Activated CD4-positive, alpha-beta T cell treated with anti-CD3 and anti-CD28 coated beads for 4 hours (primary cell): Measurements from ENCODE around the gene ACP1.

Source experiments
- DNase-seq, 2 donors: peaks; one replicate each; pipeline ENCODE4 v3.0.0-alpha.2; 2020

The ACP1 gene

GRCh38 chr2:264493-265468 lies at the start of gene ACP1:
Gene ACP1 (plus strand): TSS chr2:264947. CDS start chr2:264965, 18 bp downstream.
- DNase-seq = peak; percentile 94 to 96

GRCh38 chr2:216068-216467 lies 48.7 kb upstream of the ACP1 start:
- DNase-seq = no peak

- no peak for DNase-seq
Measured at GRCh38 chr2:223451-223850, 41.3 kb upstream of the ACP1 start.

GRCh38 chr2:223971-224760 lies 40.6 kb upstream of the ACP1 start:
- DNase-seq = no peak

GRCh38 chr2:228115-228514 lies 36.6 kb upstream of the ACP1 start:
- DNase-seq = no peak

- no peak for DNase-seq
Measured at GRCh38 chr2:228518-229278, 36.0 kb upstream of the ACP1 start.

GRCh38 chr2:231521-232185 lies 33.1 kb upstream of the ACP1 start:
- no peak for DNase-seq

GRCh38 chr2:233030-233429 lies 31.7 kb upstream of the ACP1 start:
- DNase-seq = no peak

GRCh38 chr2:234421-234820 lies 30.3 kb upstream of the ACP1 start:
- DNase-seq = no peak

GRCh38 chr2:236993-237539 lies 27.7 kb upstream of the ACP1 start:
- no peak for DNase-seq

- DNase-seq = no peak
Measured at GRCh38 chr2:237878-238277, 26.9 kb upstream of the ACP1 start.

GRCh38 chr2:238431-238830 lies 26.3 kb upstream of the ACP1 start:
- no peak for DNase-seq

- DNase-seq = no peak
Measured at GRCh38 chr2:238869-239268, 25.9 kb upstream of the ACP1 start.

GRCh38 chr2:244547-244946 lies 20.2 kb upstream of the ACP1 start:
- DNase-seq = no peak

- peak in 1 of 2 donors; percentile 46 for DNase-seq
Measured at GRCh38 chr2:246489-247144, 18.1 kb upstream of the ACP1 start.

GRCh38 chr2:248724-249123 lies 16.0 kb upstream of the ACP1 start:
- no peak for DNase-seq

- no peak for DNase-seq
Measured at GRCh38 chr2:249538-250042, 15.2 kb upstream of the ACP1 start.

GRCh38 chr2:252001-252602 lies 12.6 kb upstream of the ACP1 start:
- DNase-seq = no peak

GRCh38 chr2:253202-253638 lies 11.5 kb upstream of the ACP1 start:
- DNase-seq = no peak

- DNase-seq = no peak
Measured at GRCh38 chr2:254241-254640, 10.5 kb upstream of the ACP1 start.

- DNase-seq = no peak
Measured at GRCh38 chr2:255195-255594, 9.6 kb upstream of the ACP1 start.
